GM12878 (cell line): ENCODE results near the gene THRAP3.
"Not testable (repeated sequence)": the region's sequence is repeated elsewhere in the genome, so short reads cannot be mapped to it uniquely, and the experiment has no call there.

ENCODE experiments used
- CBFB ChIP-seq: IDR thresholded peaks from 2 replicates; pipeline ENCODE4 v1.6.1; 2016; ENCODE audit warnings: antibody characterized with exemption, low read depth
- EP300 ChIP-seq, 2 experiments: fragments of 150-350 bp in 1 of 2; IDR thresholded peaks; 2 replicates each; pipeline ENCODE4 v1.6.1; 2011 to 2012; ENCODE audit warnings: low read depth in 2 of 2, low read length in 2 of 2, borderline replicate concordance in 1 of 2, improper control_type of control experiment in 1 of 2, inconsistent platforms in 1 of 2; ENCODE audit not compliant: control insufficient read depth in 1 of 2
- EZH2 ChIP-seq: IDR thresholded peaks from 2 replicates; pipeline ENCODE4 v1.6.1; 2012; ENCODE audit warnings: low read depth, mild to moderate bottlenecking, control low read depth, inconsistent platforms, low read length, borderline replicate concordance; ENCODE audit not compliant: control insufficient read depth
- FOS ChIP-seq: IDR thresholded peaks from 3 replicates; pipeline ENCODE4 v1.6.1; 2011; ENCODE audit warnings: borderline replicate concordance; ENCODE audit not compliant: insufficient read length; ENCODE audit errors: extremely low read depth
- NR2C2 ChIP-seq: IDR thresholded peaks from 2 replicates; pipeline ENCODE4 v1.6.1; 2011; ENCODE audit warnings: borderline replicate concordance, low read depth; ENCODE audit not compliant: control insufficient read depth, insufficient read length
- PBX3 ChIP-seq: IDR thresholded peaks from 2 replicates; pipeline ENCODE4 v1.6.1; 2011; ENCODE audit warnings: mild to moderate bottlenecking, low read depth, low read length, moderate library complexity; ENCODE audit not compliant: insufficient replicate concordance
- POLR2A ChIP-seq: IDR thresholded peaks from 2 replicates; pipeline ENCODE4 v1.6.1; 2011; ENCODE audit warnings: low read depth, mild to moderate bottlenecking, low read length
- USF2 ChIP-seq: IDR thresholded peaks from 2 replicates; pipeline ENCODE4 v1.6.1; 2011; ENCODE audit warnings: low read depth, low read length, improper control_type of control experiment, borderline replicate concordance
- ZNF24 ChIP-seq: fragments of 450-650 bp; IDR thresholded peaks from 2 replicates; pipeline ENCODE4 v1.6.1; 2017; ENCODE audit warnings: antibody characterized with exemption, mild to moderate bottlenecking
- ZZZ3 ChIP-seq: IDR thresholded peaks from 2 replicates; pipeline ENCODE4 v1.6.1; 2011; ENCODE audit warnings: low read depth; ENCODE audit not compliant: control insufficient read depth, insufficient read length
- TF ChIP-seq, protein P1 (sequence below), 3 experiments: IDR thresholded peaks in 2 of 3; conservative IDR thresholded peaks in 1 of 3; 2 replicates each; pipeline ENCODE4 v1.5.1; 2011; ENCODE audit warnings: low read depth in 3 of 3, low read length in 3 of 3, mild to moderate bottlenecking in 3 of 3, control low read depth in 2 of 3, moderate library complexity in 2 of 3, inconsistent platforms in 1 of 3, mixed read lengths in 1 of 3; ENCODE audit not compliant: control insufficient read depth in 2 of 3, insufficient read depth in 1 of 3; ENCODE audit errors: extremely low read depth in 1 of 3
- TF ChIP-seq, protein P2 (sequence below): IDR thresholded peaks from 2 replicates; pipeline ENCODE4 v1.6.1; 2012; ENCODE audit warnings: mild to moderate bottlenecking, low read depth, low read length

- TF ChIP-seq ZZZ3; EP300 (IDR thresholded peaks at IDR 0.05; ENCODE audit: borderline replicate concordance in 1 of 2, control insufficient read depth in 1 of 2, low read depth in 2 of 2, low read length in 2 of 2); PBX3; POLR2A; USF2; EZH2; FOS; ZNF24; NR2C2; CBFB: not testable (repeated sequence)
- TF ChIP-seq, protein P1, sequence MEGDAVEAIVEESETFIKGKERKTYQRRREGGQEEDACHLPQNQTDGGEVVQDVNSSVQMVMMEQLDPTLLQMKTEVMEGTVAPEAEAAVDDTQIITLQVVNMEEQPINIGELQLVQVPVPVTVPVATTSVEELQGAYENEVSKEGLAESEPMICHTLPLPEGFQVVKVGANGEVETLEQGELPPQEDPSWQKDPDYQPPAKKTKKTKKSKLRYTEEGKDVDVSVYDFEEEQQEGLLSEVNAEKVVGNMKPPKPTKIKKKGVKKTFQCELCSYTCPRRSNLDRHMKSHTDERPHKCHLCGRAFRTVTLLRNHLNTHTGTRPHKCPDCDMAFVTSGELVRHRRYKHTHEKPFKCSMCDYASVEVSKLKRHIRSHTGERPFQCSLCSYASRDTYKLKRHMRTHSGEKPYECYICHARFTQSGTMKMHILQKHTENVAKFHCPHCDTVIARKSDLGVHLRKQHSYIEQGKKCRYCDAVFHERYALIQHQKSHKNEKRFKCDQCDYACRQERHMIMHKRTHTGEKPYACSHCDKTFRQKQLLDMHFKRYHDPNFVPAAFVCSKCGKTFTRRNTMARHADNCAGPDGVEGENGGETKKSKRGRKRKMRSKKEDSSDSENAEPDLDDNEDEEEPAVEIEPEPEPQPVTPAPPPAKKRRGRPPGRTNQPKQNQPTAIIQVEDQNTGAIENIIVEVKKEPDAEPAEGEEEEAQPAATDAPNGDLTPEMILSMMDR (IDR thresholded peaks at IDR 0.05 in 2 of 3, conservative IDR thresholded peaks at IDR 0.05 in 1 of 3; ENCODE audit: control insufficient read depth in 2 of 3, extremely low read depth in 1 of 3, insufficient read depth in 1 of 3, low read depth in 3 of 3, low read length in 3 of 3), result not testable (repeated sequence)
- TF ChIP-seq, protein P2, sequence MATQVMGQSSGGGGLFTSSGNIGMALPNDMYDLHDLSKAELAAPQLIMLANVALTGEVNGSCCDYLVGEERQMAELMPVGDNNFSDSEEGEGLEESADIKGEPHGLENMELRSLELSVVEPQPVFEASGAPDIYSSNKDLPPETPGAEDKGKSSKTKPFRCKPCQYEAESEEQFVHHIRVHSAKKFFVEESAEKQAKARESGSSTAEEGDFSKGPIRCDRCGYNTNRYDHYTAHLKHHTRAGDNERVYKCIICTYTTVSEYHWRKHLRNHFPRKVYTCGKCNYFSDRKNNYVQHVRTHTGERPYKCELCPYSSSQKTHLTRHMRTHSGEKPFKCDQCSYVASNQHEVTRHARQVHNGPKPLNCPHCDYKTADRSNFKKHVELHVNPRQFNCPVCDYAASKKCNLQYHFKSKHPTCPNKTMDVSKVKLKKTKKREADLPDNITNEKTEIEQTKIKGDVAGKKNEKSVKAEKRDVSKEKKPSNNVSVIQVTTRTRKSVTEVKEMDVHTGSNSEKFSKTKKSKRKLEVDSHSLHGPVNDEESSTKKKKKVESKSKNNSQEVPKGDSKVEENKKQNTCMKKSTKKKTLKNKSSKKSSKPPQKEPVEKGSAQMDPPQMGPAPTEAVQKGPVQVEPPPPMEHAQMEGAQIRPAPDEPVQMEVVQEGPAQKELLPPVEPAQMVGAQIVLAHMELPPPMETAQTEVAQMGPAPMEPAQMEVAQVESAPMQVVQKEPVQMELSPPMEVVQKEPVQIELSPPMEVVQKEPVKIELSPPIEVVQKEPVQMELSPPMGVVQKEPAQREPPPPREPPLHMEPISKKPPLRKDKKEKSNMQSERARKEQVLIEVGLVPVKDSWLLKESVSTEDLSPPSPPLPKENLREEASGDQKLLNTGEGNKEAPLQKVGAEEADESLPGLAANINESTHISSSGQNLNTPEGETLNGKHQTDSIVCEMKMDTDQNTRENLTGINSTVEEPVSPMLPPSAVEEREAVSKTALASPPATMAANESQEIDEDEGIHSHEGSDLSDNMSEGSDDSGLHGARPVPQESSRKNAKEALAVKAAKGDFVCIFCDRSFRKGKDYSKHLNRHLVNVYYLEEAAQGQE, result not testable (repeated sequence)
These were observed 27.4 kb upstream of the THRAP3 start for GRCh38 chr1:36196805-36197204.
